ENCODE data around the gene ZCWPW2. TPM values are rescaled to one million over a fixed set of nuclear protein-coding genes. Genes with fewer than 3 reads are reported as not detected.

ZCWPW2 gene
- total RNA-seq, 1 donor: not detected

- Histone ChIP-seq H3K4me3 (ENCODE audit: low read length) (no peak overlapping the region), H3K4me1 (ENCODE audit: insufficient read depth, low read length) (no peaks in the 10 kb centered on the region), H3K27me3 (ENCODE audit: insufficient read depth, low read length) (no peaks in the 10 kb centered on the region), H3K9me3 (ENCODE audit: low read depth, low read length) (peaks cover 23% of the 10 kb centered on the region)
Observed at GRCh38 chr3:28485164-28485563, 136.6 kb downstream of the ZCWPW2 start.

GRCh38 chr3:28495301-28495700 is 146.8 kb downstream of the ZCWPW2 start:
- H3K9me3 ChIP-seq (ENCODE audit: low read depth, low read length): no peaks in the 10 kb centered on the region

GRCh38 chr3:28502397-28502937 is 153.9 kb downstream of the ZCWPW2 start:
- H3K27me3 ChIP-seq (ENCODE audit: insufficient read depth, low read length): no peaks in the 10 kb centered on the region
- H3K9me3 ChIP-seq (ENCODE audit: low read depth, low read length): no peaks in the 10 kb centered on the region
- no peaks in the 10 kb centered on the region for H3K4me1 ChIP-seq (ENCODE audit: insufficient read depth, low read length)
- no peak overlapping the region for H3K4me3 ChIP-seq (ENCODE audit: low read length)

More at GRCh38 chr3:28495301-28495700, 146.8 kb downstream of the ZCWPW2 start:
- no peak overlapping the region for H3K4me3 ChIP-seq (ENCODE audit: low read length)
- H3K27me3 ChIP-seq (ENCODE audit: insufficient read depth, low read length): no peaks in the 10 kb centered on the region
- no peaks in the 10 kb centered on the region for H3K4me1 ChIP-seq (ENCODE audit: insufficient read depth, low read length)

GRCh38 chr3:28504976-28505375 is 156.5 kb downstream of the ZCWPW2 start:
- no peaks in the 10 kb centered on the region for H3K9me3 ChIP-seq (ENCODE audit: low read depth, low read length)
- H3K4me3 ChIP-seq (ENCODE audit: low read length): no peak overlapping the region
- no peaks in the 10 kb centered on the region for H3K27me3 ChIP-seq (ENCODE audit: insufficient read depth, low read length)
- H3K4me1 ChIP-seq (ENCODE audit: insufficient read depth, low read length): no peaks in the 10 kb centered on the region

GRCh38 chr3:28521663-28522062 is 173.1 kb downstream of the ZCWPW2 start:
- Histone ChIP-seq H3K4me3 (ENCODE audit: low read length) (no peak overlapping the region), H3K9me3 (ENCODE audit: low read depth, low read length) (no peaks in the 10 kb centered on the region), H3K27me3 (ENCODE audit: insufficient read depth, low read length) (no peaks in the 10 kb centered on the region), H3K4me1 (ENCODE audit: insufficient read depth, low read length) (no peaks in the 10 kb centered on the region)

- Histone ChIP-seq H3K27me3 (ENCODE audit: insufficient read depth, low read length) (no peaks in the 10 kb centered on the region), H3K4me1 (ENCODE audit: insufficient read depth, low read length) (no peaks in the 10 kb centered on the region), H3K9me3 (ENCODE audit: low read depth, low read length) (peaks cover 6% of the 10 kb centered on the region), H3K4me3 (ENCODE audit: low read length) (no peak overlapping the region)
Observed at GRCh38 chr3:28542351-28542750, 193.8 kb downstream of the ZCWPW2 start.

- Histone ChIP-seq H3K4me3 (ENCODE audit: low read length) (no peak overlapping the region), H3K4me1 (ENCODE audit: insufficient read depth, low read length) (no peaks in the 10 kb centered on the region), H3K9me3 (ENCODE audit: low read depth, low read length) (no peaks in the 10 kb centered on the region), H3K27me3 (ENCODE audit: insufficient read depth, low read length) (no peaks in the 10 kb centered on the region)
Observed at GRCh38 chr3:28544236-28544635, 195.7 kb downstream of the ZCWPW2 start.

- Histone ChIP-seq H3K4me1 (ENCODE audit: insufficient read depth, low read length) (no peaks in the 10 kb centered on the region), H3K9me3 (ENCODE audit: low read depth, low read length) (no peaks in the 10 kb centered on the region), H3K4me3 (ENCODE audit: low read length) (no peak overlapping the region), H3K27me3 (ENCODE audit: insufficient read depth, low read length) (no peaks in the 10 kb centered on the region)
Observed at GRCh38 chr3:28544831-28545230, 196.3 kb downstream of the ZCWPW2 start.

GRCh38 chr3:28547677-28548076 is 199.2 kb downstream of the ZCWPW2 start:
- no peaks in the 10 kb centered on the region for H3K4me1 ChIP-seq (ENCODE audit: insufficient read depth, low read length)
- H3K27me3 ChIP-seq (ENCODE audit: insufficient read depth, low read length): no peaks in the 10 kb centered on the region
- no peak overlapping the region for H3K4me3 ChIP-seq (ENCODE audit: low read length)
- H3K9me3 ChIP-seq (ENCODE audit: low read depth, low read length): no peaks in the 10 kb centered on the region

- no peaks in the 10 kb centered on the region for H3K27me3 ChIP-seq (ENCODE audit: insufficient read depth, low read length)
- no peaks in the 10 kb centered on the region for H3K4me1 ChIP-seq (ENCODE audit: insufficient read depth, low read length)
- H3K9me3 ChIP-seq (ENCODE audit: low read depth, low read length): no peaks in the 10 kb centered on the region
- no peak overlapping the region for H3K4me3 ChIP-seq (ENCODE audit: low read length)
Observed at GRCh38 chr3:28553175-28553574, 204.7 kb downstream of the ZCWPW2 start.

GRCh38 chr3:28556195-28556594 is 207.7 kb downstream of the ZCWPW2 start:
- no peak overlapping the region for H3K4me3 ChIP-seq (ENCODE audit: low read length)
- H3K9me3 ChIP-seq (ENCODE audit: low read depth, low read length): no peaks in the 10 kb centered on the region
- no peaks in the 10 kb centered on the region for H3K4me1 ChIP-seq (ENCODE audit: insufficient read depth, low read length)
- H3K27me3 ChIP-seq (ENCODE audit: insufficient read depth, low read length): no peaks in the 10 kb centered on the region

GRCh38 chr3:28564211-28564610 is 215.7 kb downstream of the ZCWPW2 start:
- Histone ChIP-seq H3K4me3 (ENCODE audit: low read length) (no peak overlapping the region), H3K27me3 (ENCODE audit: insufficient read depth, low read length) (no peaks in the 10 kb centered on the region), H3K4me1 (ENCODE audit: insufficient read depth, low read length) (no peaks in the 10 kb centered on the region), H3K9me3 (ENCODE audit: low read depth, low read length) (no peaks in the 10 kb centered on the region)

- Histone ChIP-seq H3K4me1 (ENCODE audit: insufficient read depth, low read length) (no peaks in the 10 kb centered on the region), H3K4me3 (ENCODE audit: low read length) (no peak overlapping the region), H3K27me3 (ENCODE audit: insufficient read depth, low read length) (peaks cover 14% of the 10 kb centered on the region), H3K9me3 (ENCODE audit: low read depth, low read length) (no peaks in the 10 kb centered on the region)
Observed at GRCh38 chr3:28569357-28569756, 220.8 kb downstream of the ZCWPW2 start.

- H3K27me3 ChIP-seq (ENCODE audit: insufficient read depth, low read length): peaks cover 54% of the 10 kb centered on the region
- H3K4me3 ChIP-seq (ENCODE audit: low read length): no peak overlapping the region
- no peaks in the 10 kb centered on the region for H3K4me1 ChIP-seq (ENCODE audit: insufficient read depth, low read length)
- no peaks in the 10 kb centered on the region for H3K9me3 ChIP-seq (ENCODE audit: low read depth, low read length)
Observed at GRCh38 chr3:28574036-28574435, 225.5 kb downstream of the ZCWPW2 start.

- H3K4me1 ChIP-seq (ENCODE audit: insufficient read depth, low read length): no peaks in the 10 kb centered on the region
- no peak overlapping the region for H3K4me3 ChIP-seq (ENCODE audit: low read length)
- no peaks in the 10 kb centered on the region for H3K9me3 ChIP-seq (ENCODE audit: low read depth, low read length)
- peaks cover 56% of the 10 kb centered on the region for H3K27me3 ChIP-seq (ENCODE audit: insufficient read depth, low read length)
Observed at GRCh38 chr3:28575100-28575745, 226.7 kb downstream of the ZCWPW2 start.
